CD4-positive, alpha-beta T cell treated with Interleukin-10 for 1 hour (primary cell): Measurements from ENCODE around the gene FCRLA.
"Not testable (repeated sequence)": the region's sequence is repeated elsewhere in the genome, so short reads cannot be mapped to it uniquely, and the experiment has no call there.

Experiments
- DNase-seq: peaks from one replicate; pipeline ENCODE4 v3.0.0-alpha.2; 2020

Gene FCRLA, protein sequence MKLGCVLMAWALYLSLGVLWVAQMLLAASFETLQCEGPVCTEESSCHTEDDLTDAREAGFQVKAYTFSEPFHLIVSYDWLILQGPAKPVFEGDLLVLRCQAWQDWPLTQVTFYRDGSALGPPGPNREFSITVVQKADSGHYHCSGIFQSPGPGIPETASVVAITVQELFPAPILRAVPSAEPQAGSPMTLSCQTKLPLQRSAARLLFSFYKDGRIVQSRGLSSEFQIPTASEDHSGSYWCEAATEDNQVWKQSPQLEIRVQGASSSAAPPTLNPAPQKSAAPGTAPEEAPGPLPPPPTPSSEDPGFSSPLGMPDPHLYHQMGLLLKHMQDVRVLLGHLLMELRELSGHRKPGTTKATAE

GRCh38 chr1:161706482-161707347 is at the start of gene FCRLA:
TSS of gene FCRLA (plus strand) at chr1:161707229. CDS start at chr1:161707265, 36 bp downstream.
- no peak for DNase-seq

DNA sequence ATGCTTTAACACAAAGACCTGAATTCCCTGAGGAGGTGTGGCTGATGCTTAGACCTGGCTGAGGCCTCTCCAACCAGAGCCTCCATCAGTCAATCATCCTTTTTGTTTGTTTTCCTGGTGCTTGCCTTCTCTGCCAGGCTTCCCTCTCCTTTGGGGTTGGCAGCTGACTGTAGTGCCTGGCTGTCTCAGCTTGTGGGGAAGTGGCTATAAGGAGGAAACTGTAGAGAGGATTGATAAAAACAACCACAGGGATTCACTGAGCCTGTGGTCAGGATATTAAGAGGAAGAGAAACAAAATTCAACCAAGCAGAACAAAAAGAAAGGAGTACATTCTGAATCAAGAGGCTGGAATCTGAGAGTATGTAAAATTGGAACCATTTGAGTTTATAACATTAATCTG is 48.5 kb upstream of the FCRLA start:
- DNase-seq: not testable (repeated sequence)

DNA sequence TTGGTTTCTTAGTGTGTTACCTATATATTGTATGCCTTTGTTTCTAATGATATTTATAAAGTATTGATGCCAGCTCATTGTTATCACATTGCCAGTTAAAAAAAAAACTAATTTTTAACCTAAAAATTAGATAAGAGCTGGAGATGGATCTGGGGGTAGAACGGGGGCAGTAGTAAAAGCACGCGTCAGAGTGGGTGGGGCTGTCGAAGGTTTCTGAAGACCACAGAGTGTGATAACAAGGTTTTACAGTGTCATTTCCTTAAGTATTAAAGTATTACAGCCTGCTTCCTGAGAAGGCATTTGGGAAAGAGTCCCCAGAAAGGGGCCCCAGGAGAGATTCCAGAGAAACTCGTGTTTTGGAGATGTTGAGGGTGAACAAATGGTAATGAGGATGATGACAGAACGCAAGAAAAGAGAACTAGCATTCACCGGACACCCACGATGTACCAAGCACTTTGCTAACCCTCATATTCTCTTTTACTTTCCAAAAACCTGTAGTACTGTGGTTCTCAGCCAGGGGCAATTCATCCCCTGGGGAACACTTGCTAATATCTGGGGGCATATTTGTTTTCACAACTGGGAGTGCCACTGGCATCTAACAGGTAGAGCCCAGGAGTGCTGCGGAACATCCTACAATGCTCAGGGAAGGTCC is 45.2 kb upstream of the FCRLA start:
- not testable (repeated sequence) for DNase-seq

- DNase-seq: not testable (repeated sequence)
These were observed 44.2 kb upstream of the FCRLA start, which contains the start of gene FCGR2B for GRCh38 chr1:161662684-161663339. TSS of gene FCGR2B (plus strand) at chr1:161663143. CDS start at chr1:161663242, 99 bp downstream.

- DNase-seq: not testable (repeated sequence)
These were observed 43.5 kb upstream of the FCRLA start for GRCh38 chr1:161663569-161663968.

- not testable (repeated sequence) for DNase-seq
These were observed 42.3 kb upstream of the FCRLA start for GRCh38 chr1:161664689-161665088.

DNA sequence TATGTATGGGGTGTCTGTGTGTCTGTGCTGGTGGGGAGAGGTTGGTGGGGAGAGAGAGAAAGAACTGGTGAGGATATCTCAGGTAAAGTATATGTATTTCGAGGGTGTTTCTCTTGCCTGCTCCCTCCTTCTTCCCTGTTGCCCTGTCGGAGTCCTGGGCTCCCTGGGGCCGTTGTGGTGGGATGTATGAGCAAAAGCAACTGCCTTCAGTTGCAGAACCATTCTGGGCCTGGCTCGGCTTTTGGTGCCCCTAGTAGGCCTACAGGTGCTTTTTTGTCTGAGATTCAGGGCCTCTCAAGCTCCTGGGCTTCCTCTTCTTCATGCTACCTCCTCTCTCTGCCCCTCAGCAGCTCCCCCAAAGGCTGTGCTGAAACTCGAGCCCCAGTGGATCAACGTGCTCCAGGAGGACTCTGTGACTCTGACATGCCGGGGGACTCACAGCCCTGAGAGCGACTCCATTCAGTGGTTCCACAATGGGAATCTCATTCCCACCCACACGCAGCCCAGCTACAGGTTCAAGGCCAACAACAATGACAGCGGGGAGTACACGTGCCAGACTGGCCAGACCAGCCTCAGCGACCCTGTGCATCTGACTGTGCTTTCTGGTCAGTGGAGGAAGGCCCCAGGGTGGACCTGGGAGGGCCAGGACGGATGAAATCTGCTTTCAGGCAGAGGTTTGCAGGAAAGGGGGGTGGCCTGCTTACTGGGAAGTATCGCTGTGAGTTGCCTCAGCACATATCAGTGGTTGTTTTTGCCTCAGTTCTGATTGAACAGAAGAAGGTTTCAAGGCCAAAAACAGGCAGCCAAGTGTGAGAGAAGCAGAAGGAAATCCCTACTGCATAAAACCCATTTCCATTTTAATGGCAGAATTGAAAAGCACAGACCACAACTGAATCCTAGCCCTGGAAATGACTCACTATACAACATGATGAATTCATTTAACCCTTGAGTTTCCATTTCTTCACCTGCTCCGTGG is 35.7 kb upstream of the FCRLA start:
- not testable (repeated sequence) for DNase-seq

DNA sequence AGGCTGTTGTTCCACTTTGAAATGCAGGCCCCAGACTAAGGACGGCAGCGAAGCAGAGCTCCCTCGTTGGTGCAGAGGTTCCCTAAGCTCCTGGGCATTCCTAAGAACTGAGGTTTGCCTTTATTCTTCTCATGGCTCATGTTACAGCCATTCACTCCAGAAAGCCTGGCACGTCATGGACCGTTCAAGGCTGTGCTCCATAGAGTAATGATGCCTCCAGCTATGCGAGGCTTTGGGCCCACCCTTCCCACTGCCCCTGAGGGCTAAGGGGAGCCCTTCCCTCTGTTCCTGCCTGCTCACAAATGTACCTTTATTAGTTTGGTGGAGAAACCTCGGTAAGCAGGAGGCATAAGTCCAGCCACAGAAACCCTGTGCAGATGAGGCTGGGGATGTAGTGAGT is 33.6 kb upstream of the FCRLA start:
- not testable (repeated sequence) for DNase-seq

GRCh38 chr1:161674447-161674846 is 32.6 kb upstream of the FCRLA start:
- not testable (repeated sequence) for DNase-seq

- not testable (repeated sequence) for DNase-seq
These were observed 32.1 kb upstream of the FCRLA start for GRCh38 chr1:161674908-161675307.

DNA sequence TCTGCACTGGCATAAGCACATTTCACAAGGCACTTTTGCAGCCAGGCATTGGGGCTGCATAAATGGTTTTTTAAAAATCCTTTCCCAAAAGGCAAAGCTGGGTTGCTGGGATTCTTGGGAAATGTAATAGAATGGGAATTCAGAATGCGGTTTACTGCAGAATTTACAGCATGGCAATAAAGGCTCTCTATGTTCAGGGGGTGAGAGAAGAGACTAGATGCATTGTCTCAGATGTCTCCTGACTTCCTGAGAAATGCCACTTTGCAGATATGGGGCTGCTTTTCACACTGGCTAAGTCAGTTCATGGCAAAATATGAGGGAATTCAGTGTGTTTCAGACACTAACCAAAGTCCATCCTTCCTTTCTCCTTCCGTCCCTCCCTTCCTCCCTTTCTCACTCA is 30.6 kb upstream of the FCRLA start:
- DNase-seq: no peak

DNA sequence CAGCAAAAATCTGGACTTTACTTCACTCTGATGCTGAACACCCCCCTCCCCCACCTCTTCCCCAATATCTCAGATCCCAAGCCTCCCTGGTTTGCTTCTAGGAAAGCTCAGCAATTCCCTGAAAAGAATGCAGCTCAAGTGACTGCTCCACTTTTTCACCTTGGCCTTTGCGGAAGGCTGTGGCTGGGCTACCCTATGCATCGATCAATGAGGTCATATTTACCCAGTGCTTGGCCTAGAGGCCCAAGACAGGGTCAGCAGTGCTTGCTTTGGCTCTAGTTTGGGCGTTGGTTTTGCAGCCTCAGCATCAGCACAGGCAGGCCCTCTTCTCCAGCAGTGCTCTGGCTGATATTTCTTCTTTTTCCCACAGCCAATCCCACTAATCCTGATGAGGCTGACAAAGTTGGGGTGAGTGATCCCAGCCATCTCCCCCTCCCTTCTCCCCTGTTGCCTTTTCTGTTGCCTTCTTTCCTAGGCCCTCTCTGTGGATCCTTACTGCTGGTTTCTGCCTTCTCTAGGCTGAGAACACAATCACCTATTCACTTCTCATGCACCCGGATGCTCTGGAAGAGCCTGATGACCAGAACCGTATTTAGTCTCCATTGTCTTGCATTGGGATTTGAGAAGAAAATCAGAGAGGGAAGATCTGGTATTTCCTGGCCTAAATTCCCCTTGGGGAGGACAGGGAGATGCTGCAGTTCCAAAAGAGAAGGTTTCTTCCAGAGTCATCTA is 29.9 kb upstream of the FCRLA start:
- no peak for DNase-seq

DNA sequence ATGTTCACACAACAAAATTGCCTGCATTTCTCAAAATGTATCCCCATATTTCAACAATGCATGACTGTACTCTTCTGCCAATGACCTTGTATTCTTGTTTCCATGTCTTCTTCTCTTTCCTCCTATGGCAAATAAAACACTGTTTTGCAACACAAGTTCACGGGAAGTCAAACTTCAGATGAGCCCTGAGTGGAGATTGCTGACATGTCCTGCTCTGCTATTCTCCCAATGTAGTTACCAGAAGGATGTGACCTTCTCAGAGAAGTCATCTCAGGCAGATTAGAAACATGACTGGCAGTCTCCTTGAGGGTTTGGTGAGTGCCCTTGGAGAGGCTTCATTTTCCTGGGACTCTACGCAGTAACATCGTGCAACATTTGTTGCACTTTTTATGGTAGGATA is 28.5 kb upstream of the FCRLA start:
- no peak for DNase-seq

DNA sequence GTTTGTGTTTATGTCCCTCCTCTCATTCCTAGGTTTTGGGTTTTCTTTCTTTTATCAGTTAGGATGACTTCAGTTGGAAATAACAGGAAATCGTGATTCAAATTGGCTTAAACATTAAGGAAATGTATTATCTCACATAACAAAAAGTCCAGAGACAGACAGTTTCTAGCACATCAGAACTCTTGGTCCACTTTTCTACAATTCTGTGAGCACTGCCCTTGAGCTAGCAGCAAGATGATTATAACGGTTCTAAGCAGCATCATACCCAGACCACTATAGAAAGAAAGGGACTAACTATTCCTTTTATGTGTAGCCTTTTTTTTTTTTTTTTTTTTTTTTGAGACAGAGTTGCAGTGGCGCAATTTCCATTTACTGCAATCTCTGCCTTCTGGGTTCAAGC is 25.1 kb upstream of the FCRLA start:
- no peak for DNase-seq

- no peak for DNase-seq
These were observed 18.1 kb upstream of the FCRLA start for GRCh38 chr1:161688946-161689345.

DNA sequence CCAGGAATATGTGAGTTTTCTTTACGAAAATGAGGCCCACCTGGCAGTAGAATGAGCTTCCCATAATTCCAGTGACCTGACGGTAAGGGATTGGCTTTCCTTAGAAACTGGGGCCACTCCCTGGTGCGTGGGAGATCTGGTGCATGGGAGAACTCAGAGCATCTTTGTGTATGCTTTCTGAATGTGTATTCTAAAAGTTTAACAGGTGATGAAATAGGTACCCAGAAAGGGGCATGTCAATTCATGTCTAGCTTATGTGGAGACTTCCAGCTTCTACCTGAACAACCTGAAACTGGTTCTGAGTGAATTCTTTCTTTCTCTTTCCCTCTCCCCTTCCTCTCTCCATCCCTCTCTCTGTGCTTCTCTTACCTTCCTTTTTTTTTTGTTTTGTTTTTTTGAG is 15.2 kb upstream of the FCRLA start:
- no peak for DNase-seq

GRCh38 chr1:161693020-161693712 is 13.9 kb upstream of the FCRLA start:
- not testable (repeated sequence) for DNase-seq

DNA sequence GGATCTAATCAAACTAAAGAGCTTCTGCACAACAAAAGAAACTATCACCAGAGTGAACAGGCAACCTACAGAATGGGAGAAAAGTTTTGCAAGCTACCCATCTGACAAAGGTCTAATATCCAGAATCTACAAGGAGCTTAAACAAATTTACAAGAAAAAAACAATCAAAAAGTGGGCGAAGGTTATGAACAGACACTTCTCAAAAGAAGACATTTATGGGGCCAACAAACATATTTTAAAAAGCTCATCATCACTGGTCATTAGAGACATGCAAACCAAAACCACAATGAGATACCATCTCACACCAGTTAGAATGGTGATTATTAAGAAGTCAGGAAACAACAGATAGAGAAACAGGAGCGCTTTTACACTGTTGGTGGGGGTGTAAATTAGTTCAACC is 8.7 kb upstream of the FCRLA start:
- not testable (repeated sequence) for DNase-seq

DNA sequence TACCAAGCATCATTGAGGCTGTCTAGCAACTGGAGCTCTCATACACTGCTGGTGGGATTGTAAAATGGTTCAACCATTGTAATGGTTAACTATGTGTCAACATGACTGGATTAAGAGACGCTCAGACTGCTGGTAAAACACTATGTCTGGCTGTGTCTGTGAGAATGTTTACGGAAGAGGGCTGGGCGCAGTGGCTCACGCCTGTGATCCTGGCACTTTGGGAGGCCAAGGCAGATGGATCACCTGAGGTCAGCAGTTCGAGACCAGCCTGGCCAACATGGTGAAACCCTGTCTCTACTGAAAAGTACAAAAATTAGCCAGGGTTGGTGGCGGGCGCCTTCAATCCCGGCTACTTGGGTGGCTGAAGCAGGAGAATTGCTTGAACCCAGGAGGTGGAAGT is 4.8 kb upstream of the FCRLA start:
- DNase-seq: no peak

DNA sequence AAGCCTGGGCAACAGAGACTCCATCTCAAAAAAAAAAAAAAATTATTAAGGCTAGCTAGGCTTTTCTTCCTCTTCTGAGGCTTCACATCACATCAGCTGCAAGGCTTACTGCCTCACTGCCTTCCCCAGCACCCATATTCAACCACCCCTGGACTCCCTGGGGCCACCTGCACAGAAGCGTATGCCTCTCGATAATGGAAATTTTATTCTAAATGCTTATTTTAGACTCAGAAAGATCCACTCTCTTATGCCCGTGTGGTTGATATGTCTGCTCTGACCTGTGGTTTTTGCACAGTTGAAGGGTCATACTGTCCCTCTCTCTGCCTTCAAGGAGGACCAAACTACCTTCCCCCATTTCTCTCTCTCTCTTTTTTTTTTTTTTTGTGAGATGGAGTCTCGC is 1.5 kb upstream of the FCRLA start:
- DNase-seq: no peak
